ENCODE measurements around the gene LRMDA.

GRCh38 chr10:76291885-76292284 lies 860.5 kb downstream of the LRMDA start:
- TF ChIP-seq, protein P1, sequence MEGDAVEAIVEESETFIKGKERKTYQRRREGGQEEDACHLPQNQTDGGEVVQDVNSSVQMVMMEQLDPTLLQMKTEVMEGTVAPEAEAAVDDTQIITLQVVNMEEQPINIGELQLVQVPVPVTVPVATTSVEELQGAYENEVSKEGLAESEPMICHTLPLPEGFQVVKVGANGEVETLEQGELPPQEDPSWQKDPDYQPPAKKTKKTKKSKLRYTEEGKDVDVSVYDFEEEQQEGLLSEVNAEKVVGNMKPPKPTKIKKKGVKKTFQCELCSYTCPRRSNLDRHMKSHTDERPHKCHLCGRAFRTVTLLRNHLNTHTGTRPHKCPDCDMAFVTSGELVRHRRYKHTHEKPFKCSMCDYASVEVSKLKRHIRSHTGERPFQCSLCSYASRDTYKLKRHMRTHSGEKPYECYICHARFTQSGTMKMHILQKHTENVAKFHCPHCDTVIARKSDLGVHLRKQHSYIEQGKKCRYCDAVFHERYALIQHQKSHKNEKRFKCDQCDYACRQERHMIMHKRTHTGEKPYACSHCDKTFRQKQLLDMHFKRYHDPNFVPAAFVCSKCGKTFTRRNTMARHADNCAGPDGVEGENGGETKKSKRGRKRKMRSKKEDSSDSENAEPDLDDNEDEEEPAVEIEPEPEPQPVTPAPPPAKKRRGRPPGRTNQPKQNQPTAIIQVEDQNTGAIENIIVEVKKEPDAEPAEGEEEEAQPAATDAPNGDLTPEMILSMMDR (IDR thresholded peaks at IDR 0.05; ENCODE audit: borderline replicate concordance, extremely low read depth, low read length, poor library complexity, severe bottlenecking) = no peak
- TF ChIP-seq EZH2 (IDR thresholded peaks at IDR 0.05; ENCODE audit: borderline replicate concordance, low read depth, low read length, severe bottlenecking) = no peak

All from DND-41 (cell line).